HG03460 (cell line): Measurements from ENCODE around the gene HECTD4.
"Not testable (repeated sequence)": the region's sequence is repeated elsewhere in the genome, so short reads cannot be mapped to it uniquely, and the experiment has no call there.

Experiments used
- ATAC-seq: cut with Tn5 transposase; IDR thresholded peaks from one replicate; pipeline ENCODE4 v1.9.1; 2021; ENCODE audit not compliant: unreplicated experiment

The HECTD4 gene

GRCh38 chr12:112226768-112227167 lies 155.5 kb downstream of the HECTD4 start:
- no peak for ATAC-seq

GRCh38 chr12:112220628-112221027 lies 161.6 kb downstream of the HECTD4 start:
- ATAC-seq, result not testable (repeated sequence)

GRCh38 chr12:112219195-112219594 lies 163.0 kb downstream of the HECTD4 start:
- ATAC-seq, result no peak

GRCh38 chr12:112218150-112218549 lies 164.1 kb downstream of the HECTD4 start:
- ATAC-seq, result no peak

- no peak for ATAC-seq
Observed at GRCh38 chr12:112217647-112218046, 164.6 kb downstream of the HECTD4 start.

- ATAC-seq, result no peak
Observed at GRCh38 chr12:112216223-112216622, 166.0 kb downstream of the HECTD4 start.

GRCh38 chr12:112214064-112214463 lies 168.2 kb downstream of the HECTD4 start:
- no peak for ATAC-seq

GRCh38 chr12:112208301-112208910 lies 173.8 kb downstream of the HECTD4 start:
- no peak for ATAC-seq

GRCh38 chr12:112207397-112207924 lies 174.8 kb downstream of the HECTD4 start:
- no peak for ATAC-seq

- ATAC-seq, result no peak
Observed at GRCh38 chr12:112206944-112207343, 175.3 kb downstream of the HECTD4 start.

GRCh38 chr12:112199136-112199535 lies 183.1 kb downstream of the HECTD4 start:
- no peak for ATAC-seq

GRCh38 chr12:112198120-112198733 lies 184.0 kb downstream of the HECTD4 start:
- ATAC-seq, result no peak

GRCh38 chr12:112196196-112196875 lies 185.9 kb downstream of the HECTD4 start:
- ATAC-seq, result no peak

GRCh38 chr12:112194601-112195247 lies 187.5 kb downstream of the HECTD4 start:
- ATAC-seq, result no peak

GRCh38 chr12:112192475-112192874 lies 189.8 kb downstream of the HECTD4 start:
- ATAC-seq, result no peak

GRCh38 chr12:112191840-112192321 lies 190.3 kb downstream of the HECTD4 start:
- no peak for ATAC-seq

- no peak for ATAC-seq
Observed at GRCh38 chr12:112191201-112191600, 191.0 kb downstream of the HECTD4 start.

GRCh38 chr12:112190231-112191025 lies 191.8 kb downstream of the HECTD4 start:
- ATAC-seq, result no peak

- no peak for ATAC-seq
Observed at GRCh38 chr12:112188130-112188830, 194.0 kb downstream of the HECTD4 start.
